Keratinocyte (primary cell): ENCODE results near the gene ANO2. TPM values are rescaled to one million over a fixed set of nuclear protein-coding genes. Genes with fewer than 3 reads are reported as not detected.

Experiments used
- DNase-seq: peaks from one replicate; pipeline ENCODE4 v3.0.0-alpha.2; 2011; ENCODE audit warnings: low read depth, missing footprints, low spot score
- FAIRE-seq: peaks from 2 replicates; lab custom pipeline; 2011; peaks lifted over from hg19 to GRCh38; lab: Jason Lieb, UNC
- H2AFZ ChIP-seq: 2 replicates; pipeline ENCODE4 v1.6.0; 2012; ENCODE audit warnings: low read length, control low read depth, inconsistent platforms; ENCODE audit not compliant: control insufficient read depth
- H3K27ac ChIP-seq: 2 replicates; pipeline ENCODE4 v1.5.1; 2011; ENCODE audit warnings: low read length; ENCODE audit not compliant: control insufficient read depth, insufficient read depth
- H3K27me3 ChIP-seq: 3 replicates; pipeline ENCODE4 v1.6.0; 2011; ENCODE audit warnings: low read length; ENCODE audit not compliant: control insufficient read depth, insufficient read depth; ENCODE audit errors: extremely low read depth
- H3K36me3 ChIP-seq, 2 experiments: 2 replicates in 1 of 2; 3 replicates in 1 of 2; pipeline ENCODE4 v1.5.1; 2011; ENCODE audit warnings: low read length in 2 of 2, mild to moderate bottlenecking in 1 of 2; ENCODE audit not compliant: control insufficient read depth in 2 of 2, insufficient read depth in 2 of 2; ENCODE audit errors: extremely low read depth in 1 of 2
- H3K4me1 ChIP-seq: 3 replicates; pipeline ENCODE4 v1.5.1; 2011; ENCODE audit warnings: low read length; ENCODE audit not compliant: control insufficient read depth, insufficient read depth; ENCODE audit errors: extremely low read depth
- H3K4me2 ChIP-seq: 3 replicates; pipeline ENCODE4 v1.6.0; 2011; ENCODE audit warnings: low read depth, low read length; ENCODE audit not compliant: control insufficient read depth, insufficient read depth; ENCODE audit errors: extremely low read depth
- H3K4me3 ChIP-seq, 3 experiments: fragments of 200-600 bp in 1 of 3; sonication (generic) in 1 of 3; 2 replicates in 2 of 3; 3 replicates in 1 of 3; pipeline ENCODE4 v1.5.1; 2011 to 2016; ENCODE audit warnings: low read length in 3 of 3, mild to moderate bottlenecking in 3 of 3, control low read depth in 2 of 3, inconsistent platforms in 1 of 3, low read depth in 1 of 3, mixed read lengths in 1 of 3, mixed run types in 1 of 3, moderate library complexity in 1 of 3; ENCODE audit not compliant: control insufficient read depth in 2 of 3, insufficient read depth in 2 of 3; ENCODE audit errors: extremely low read depth in 1 of 3
- H3K79me2 ChIP-seq: 2 replicates; pipeline ENCODE4 v1.6.0; 2012; ENCODE audit warnings: low read length; ENCODE audit not compliant: control insufficient read depth, insufficient read depth
- H3K9ac ChIP-seq: 3 replicates; pipeline ENCODE4 v1.6.0; 2011; ENCODE audit warnings: low read length; ENCODE audit not compliant: control insufficient read depth, insufficient read depth; ENCODE audit errors: extremely low read depth
- H3K9me1 ChIP-seq: 3 replicates; pipeline ENCODE4 v1.6.0; 2011; ENCODE audit warnings: low read length; ENCODE audit not compliant: control insufficient read depth, insufficient read depth; ENCODE audit errors: extremely low read depth
- H3K9me3 ChIP-seq: 2 replicates; pipeline ENCODE4 v1.5.1; 2012; ENCODE audit warnings: low read depth, low read length; ENCODE audit not compliant: control insufficient read depth
- H4K20me1 ChIP-seq: 3 replicates; pipeline ENCODE4 v1.6.0; 2011; ENCODE audit warnings: low read length; ENCODE audit not compliant: control insufficient read depth, insufficient read depth; ENCODE audit errors: extremely low read depth
- CTCF ChIP-seq, 3 experiments: IDR thresholded peaks in 1 of 3; conservative IDR thresholded peaks in 1 of 3; optimal IDR thresholded peaks in 1 of 3; 2 replicates in 2 of 3; 3 replicates in 1 of 3; pipeline versions ENCODE3 to v1.5.1; 2011; ENCODE audit warnings: low read length in 3 of 3, mild to moderate bottlenecking in 3 of 3, moderate library complexity in 2 of 3, control low read depth in 1 of 3, inconsistent platforms in 1 of 3; ENCODE audit not compliant: insufficient read depth in 2 of 3; ENCODE audit errors: extremely low read depth in 1 of 3
- EZH2 ChIP-seq: IDR thresholded peaks from one replicate; pipeline ENCODE4 v1.6.1; 2012; ENCODE audit warnings: inconsistent platforms, mild to moderate bottlenecking, low read length, moderate library complexity
- dilution Hi-C: fragments of 300-500 bp; cut with MboI; formaldehyde crosslinking; loops from one replicate; pipeline ENCODE4 v1.7.0; 2020; ENCODE audit warnings: low sequenced_read_pairs; ENCODE audit not compliant: extremely low pct_ligation_motif_present
- polyA plus RNA-seq, 5 experiments: library from polyadenylated mRNA; depleted of rRNA in 3 of 5; stranded (reverse) in 3 of 5; stranded (forward) in 1 of 5; unstranded in 1 of 5; fragments of >200 nt; gene quantifications; 1 replicate in 1 of 5; 2 replicates in 3 of 5; 3 replicates in 1 of 5; pipeline versions ENCODE4 v1.2.1 to v1.2.3, GENCODE V29; 2011 to 2012; ENCODE audit warnings: missing spikeins in 2 of 5, low read depth in 1 of 5, low replicate concordance in 1 of 5

ANO2 gene
- polyA plus RNA-seq, 1 donor (not counting 4 experiments of a cell fraction or from before 2014, with no cell fraction given): 0.14 TPM

- H3K4me3 ChIP-seq: no peak overlapping the region
- no peaks in the 10 kb centered on the region for H4K20me1 ChIP-seq
- H2AFZ ChIP-seq: no peak overlapping the region
- H3K9me3 ChIP-seq: peaks cover 3% of the 10 kb centered on the region
- H3K27me3 ChIP-seq: no peaks in the 10 kb centered on the region
- no peak overlapping the region for H3K27ac ChIP-seq
- DNase-seq (no peak), FAIRE-seq (no peak)
- no peaks in the 10 kb centered on the region for H3K4me1 ChIP-seq
- no peaks in the 10 kb centered on the region for H3K9me1 ChIP-seq
- H3K79me2 ChIP-seq: no peaks in the 10 kb centered on the region
- dilution Hi-C loops: no loop called here
- no peaks in the 10 kb centered on the region for H3K36me3 ChIP-seq
- TF ChIP-seq EZH2: no peak
- TF ChIP-seq CTCF (optimal IDR thresholded peaks at IDR 0.05 in 1 of 3, IDR thresholded peaks at IDR 0.05 in 1 of 3, conservative IDR thresholded peaks at IDR 0.05 in 1 of 3; ENCODE audit: extremely low read depth in 1 of 3, insufficient read depth in 2 of 3, low read length in 3 of 3): no peak
- no peak overlapping the region for H3K9ac ChIP-seq
- H3K4me2 ChIP-seq: no peak overlapping the region
Observed at GRCh38 chr12:5924342-5924741, 20.7 kb downstream of the ANO2 start.

- Histone ChIP-seq H3K4me1 (no peaks in the 10 kb centered on the region), H3K9ac (no peak overlapping the region), H3K4me2 (no peak overlapping the region), H2AFZ (no peak overlapping the region), H3K9me1 (no peaks in the 10 kb centered on the region), H3K27me3 (no peaks in the 10 kb centered on the region), H3K4me3 (no peak overlapping the region), H3K36me3 (no peaks in the 10 kb centered on the region), H3K79me2 (no peaks in the 10 kb centered on the region), H3K9me3 (peaks cover 3% of the 10 kb centered on the region), H3K27ac (no peak overlapping the region), H4K20me1 (no peaks in the 10 kb centered on the region)
- no peak for FAIRE-seq
- TF ChIP-seq CTCF (optimal IDR thresholded peaks at IDR 0.05 in 1 of 3, IDR thresholded peaks at IDR 0.05 in 1 of 3, conservative IDR thresholded peaks at IDR 0.05 in 1 of 3; ENCODE audit: extremely low read depth in 1 of 3, insufficient read depth in 2 of 3, low read length in 3 of 3): no peak
- no peak for TF ChIP-seq EZH2
- dilution Hi-C loops: no loop called here
- DNase-seq: no peak
Observed at GRCh38 chr12:5923751-5924150, 21.3 kb downstream of the ANO2 start.
